OCI-LY7 (cell line): ENCODE data around the gene GABRG3.

Source experiments
- EZH2phosphoT487 ChIP-seq: fragments of 200-600 bp; sonication (generic); IDR thresholded peaks from 2 replicates; pipeline ENCODE4 v1.6.1; 2018; ENCODE audit warnings: low read depth, borderline replicate concordance, mild to moderate bottlenecking, mixed run types, antibody characterized with exemption, low read length, moderate library complexity, mixed read lengths
- TF ChIP-seq, protein P1 (sequence below): fragments of 200-600 bp; sonication (generic); conservative IDR thresholded peaks from 2 replicates; pipeline ENCODE4 v1.5.1; 2014; ENCODE audit warnings: mild to moderate bottlenecking, antibody characterized with exemption, low read length, moderate library complexity, mixed read lengths

DNA sequence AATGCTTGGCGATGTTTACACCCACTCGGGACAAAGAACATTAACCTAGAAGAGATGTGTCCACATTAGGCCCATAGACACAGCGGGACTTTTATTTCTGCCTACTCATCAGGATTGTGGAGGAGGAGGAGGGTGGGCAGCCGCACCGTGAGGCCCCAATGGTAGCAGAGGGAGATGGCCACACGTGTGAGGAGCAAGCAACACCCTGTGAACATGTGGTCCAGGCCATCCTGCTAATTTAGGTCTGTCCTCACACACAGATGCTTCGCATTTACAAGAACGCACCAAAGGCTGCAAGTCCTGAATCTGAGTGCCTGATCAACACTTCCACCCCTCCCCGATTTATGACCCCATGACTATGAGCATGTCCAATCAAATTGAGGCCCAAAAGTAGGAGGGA lies 560.0 kb downstream of the GABRG3 start:
- TF ChIP-seq, protein P1, sequence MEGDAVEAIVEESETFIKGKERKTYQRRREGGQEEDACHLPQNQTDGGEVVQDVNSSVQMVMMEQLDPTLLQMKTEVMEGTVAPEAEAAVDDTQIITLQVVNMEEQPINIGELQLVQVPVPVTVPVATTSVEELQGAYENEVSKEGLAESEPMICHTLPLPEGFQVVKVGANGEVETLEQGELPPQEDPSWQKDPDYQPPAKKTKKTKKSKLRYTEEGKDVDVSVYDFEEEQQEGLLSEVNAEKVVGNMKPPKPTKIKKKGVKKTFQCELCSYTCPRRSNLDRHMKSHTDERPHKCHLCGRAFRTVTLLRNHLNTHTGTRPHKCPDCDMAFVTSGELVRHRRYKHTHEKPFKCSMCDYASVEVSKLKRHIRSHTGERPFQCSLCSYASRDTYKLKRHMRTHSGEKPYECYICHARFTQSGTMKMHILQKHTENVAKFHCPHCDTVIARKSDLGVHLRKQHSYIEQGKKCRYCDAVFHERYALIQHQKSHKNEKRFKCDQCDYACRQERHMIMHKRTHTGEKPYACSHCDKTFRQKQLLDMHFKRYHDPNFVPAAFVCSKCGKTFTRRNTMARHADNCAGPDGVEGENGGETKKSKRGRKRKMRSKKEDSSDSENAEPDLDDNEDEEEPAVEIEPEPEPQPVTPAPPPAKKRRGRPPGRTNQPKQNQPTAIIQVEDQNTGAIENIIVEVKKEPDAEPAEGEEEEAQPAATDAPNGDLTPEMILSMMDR = no peak
- no peak for TF ChIP-seq EZH2phosphoT487
